Esophagus mucosa (tissue), 1 donor: ENCODE data around the gene PRB2. TPM values are rescaled to one million over a fixed set of nuclear protein-coding genes. Genes with fewer than 3 reads are reported as not detected.
"Not testable (repeated sequence)": the region's sequence is repeated elsewhere in the genome, so short reads cannot be mapped to it uniquely, and the experiment has no call there.

ENCODE experiments used
- ATAC-seq: fragments of 200-7000 bp; cut with Tn5 transposase; one replicate; pipeline ENCODE4 v1.9.1; 2020
- total RNA-seq: library from RNA; stranded (reverse); gene quantifications from one replicate; pipeline ENCODE4 v1.2.4, GENCODE V29; 2023
- donor health status: DM: yes; HTN: yes; CAD: no.

PRB2 gene
- not detected for total RNA-seq

DNA sequence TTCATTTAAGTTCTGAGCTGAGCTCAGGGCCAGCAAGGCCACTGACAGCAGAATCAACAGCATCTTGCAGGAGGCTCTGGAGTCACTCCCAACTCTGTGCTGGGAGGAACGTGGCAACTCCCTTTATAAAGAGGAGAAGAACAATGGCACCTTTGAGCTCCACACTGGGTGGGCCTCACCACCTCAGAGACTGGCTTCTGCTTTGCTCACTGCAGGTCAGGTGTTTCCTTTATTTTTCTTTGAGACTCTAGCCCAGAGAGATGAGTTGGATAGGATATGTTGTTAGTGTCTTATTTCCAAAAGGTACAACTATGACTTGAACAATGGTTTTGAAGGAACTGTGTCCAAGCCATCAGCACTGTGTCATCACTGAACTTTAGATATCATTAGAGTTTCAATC is at the start of gene PRB2:
Gene PRB2, minus strand, starts transcription at position 101 of the 400 bp plus-strand sequence. Its CDS starts 38 bp downstream, at position 63.
- ATAC-seq, result not testable (repeated sequence)

DNA sequence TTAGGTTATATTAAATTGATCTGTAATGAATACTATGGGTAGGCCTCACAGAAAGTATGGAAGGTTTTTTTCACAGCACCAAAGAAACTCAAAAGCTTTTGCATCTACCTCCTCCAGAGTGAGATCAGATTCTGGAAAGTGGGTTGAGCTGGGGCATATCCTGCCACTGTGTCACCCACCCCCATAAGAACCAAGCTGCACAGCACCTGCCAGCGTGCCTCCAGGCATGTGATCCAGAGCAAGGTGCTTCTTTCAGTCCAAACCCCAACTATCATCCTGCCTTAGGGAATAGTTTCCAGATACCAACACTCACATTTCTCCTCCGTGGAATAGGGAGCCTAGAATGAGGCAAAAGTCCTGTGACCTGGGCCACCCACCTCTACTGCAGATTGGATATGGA is 42.6 kb upstream of the PRB2 start:
- ATAC-seq, result no peak

DNA sequence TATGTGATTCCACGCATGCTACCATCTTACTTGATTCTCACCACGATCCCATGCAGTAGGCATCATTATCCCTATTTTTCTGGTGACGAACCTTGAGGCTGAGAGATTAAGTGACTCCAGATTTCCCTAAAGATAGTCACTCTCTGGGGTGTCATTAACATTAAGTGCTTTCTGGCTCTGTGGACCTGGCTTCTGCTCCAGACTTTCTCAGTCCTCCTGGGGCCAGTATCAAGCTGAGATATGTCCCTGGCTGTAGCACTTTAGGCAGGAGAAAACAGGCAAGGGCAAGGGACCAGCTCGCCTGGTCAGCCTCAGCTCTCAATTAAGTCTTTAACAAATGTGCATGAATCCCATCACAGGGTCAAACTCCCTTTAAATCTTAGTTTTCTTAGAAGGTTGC is 38.3 kb upstream of the PRB2 start:
- ATAC-seq, result no peak

GRCh38 chr12:11431486-11431885 is 36.1 kb upstream of the PRB2 start:
- no peak for ATAC-seq

DNA sequence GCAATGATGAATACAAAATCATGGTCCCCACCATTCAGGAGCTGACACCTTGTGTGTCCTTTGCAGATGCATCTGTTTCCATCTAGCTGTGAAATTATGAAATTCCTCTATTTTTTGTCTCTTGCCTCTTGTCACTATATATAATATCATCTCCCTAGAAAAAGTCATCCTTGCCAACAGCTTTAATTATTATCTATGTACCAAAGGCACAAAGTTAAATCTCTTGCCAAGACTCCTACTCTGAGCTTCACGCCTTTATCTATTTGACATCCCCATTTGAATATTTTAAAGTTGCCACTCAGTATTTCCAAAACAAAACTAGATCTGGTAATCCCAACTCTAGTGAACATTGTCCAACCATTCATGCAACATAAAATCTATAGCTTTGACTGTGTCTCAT is 32.0 kb upstream of the PRB2 start:
- ATAC-seq, result no peak

- ATAC-seq, result no peak
Observed at GRCh38 chr12:11412731-11413130, 17.4 kb upstream of the PRB2 start.

DNA sequence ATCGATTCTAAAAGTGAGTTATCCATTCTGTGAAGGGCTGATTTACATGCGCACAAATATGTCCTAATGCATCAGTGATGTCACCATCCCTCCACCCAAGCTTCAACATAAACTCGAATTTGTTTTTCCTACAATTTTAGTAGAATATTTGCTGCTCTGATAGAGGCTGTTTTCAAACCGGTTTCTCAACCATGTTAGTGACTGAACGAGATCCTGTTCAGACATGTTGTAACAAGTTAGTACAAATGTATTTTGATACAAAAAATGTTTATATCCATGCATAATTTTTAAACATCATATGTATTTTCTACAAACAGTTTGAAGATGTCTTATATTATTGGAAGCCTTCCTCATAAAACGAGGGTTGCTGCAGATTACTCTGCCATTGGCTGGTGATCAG is 12.7 kb upstream of the PRB2 start:
- ATAC-seq, result no peak

DNA sequence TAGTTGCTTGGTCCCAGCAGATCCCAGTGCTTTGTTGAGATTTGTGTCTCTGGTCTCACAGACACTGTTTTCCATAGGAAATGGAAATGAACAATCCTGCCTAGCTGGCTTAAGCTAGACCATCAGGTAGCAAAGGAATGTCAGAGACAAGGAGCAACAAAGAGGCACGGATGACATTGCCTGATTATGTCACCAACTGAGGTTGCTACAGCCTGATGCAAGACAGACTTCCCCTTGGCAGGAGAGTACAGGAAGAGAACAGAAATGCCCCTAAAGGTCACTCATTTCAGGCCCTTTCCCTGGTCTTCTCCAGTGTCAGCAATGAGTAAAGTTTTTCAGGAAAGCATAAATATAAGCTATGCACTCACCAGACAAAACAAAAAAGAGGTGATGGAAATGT is 2.0 kb upstream of the PRB2 start:
- ATAC-seq, result no peak

- not testable (repeated sequence) for ATAC-seq
Observed at GRCh38 chr12:11391456-11391855, 3.9 kb downstream of the PRB2 start.

- not testable (repeated sequence) for ATAC-seq
Observed at GRCh38 chr12:11377420-11377819, 17.9 kb downstream of the PRB2 start.

- ATAC-seq, result no peak
Observed at GRCh38 chr12:11361151-11361550, 34.2 kb downstream of the PRB2 start.

DNA sequence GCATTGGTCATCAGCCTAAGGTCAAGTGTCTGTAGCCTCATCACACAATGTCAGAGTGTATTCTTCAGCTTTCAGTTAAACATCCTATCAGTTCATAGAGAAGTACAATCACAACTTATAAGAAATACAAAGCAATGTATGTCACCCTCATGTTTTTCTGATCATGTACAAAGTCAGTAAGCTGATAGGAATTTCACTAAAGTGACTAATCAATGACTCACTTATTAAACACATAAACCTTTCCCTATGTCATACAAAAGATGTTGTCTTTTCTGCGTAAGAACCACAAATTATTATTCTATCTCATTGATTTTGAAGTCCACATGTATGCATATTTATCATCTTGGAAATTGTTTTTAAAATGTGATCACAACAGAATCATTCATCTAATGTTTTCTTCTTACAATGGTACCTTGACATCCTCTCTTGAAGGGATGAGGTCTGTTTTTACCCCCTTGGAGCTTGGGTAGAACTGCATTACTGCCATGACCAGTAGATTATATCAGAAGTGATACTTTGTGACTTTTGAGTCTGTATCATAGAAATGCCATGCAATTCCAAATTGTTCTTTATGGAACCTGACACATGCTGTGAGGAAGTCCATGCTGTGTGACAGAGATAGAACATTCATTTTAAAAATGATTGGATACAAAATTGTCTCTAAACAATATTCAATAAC is 35.0 kb downstream of the PRB2 start:
- not testable (repeated sequence) for ATAC-seq

GRCh38 chr12:11351736-11352135 is 43.6 kb downstream of the PRB2 start:
- not testable (repeated sequence) for ATAC-seq

- ATAC-seq, result no peak
Observed at GRCh38 chr12:11348439-11348838, 46.9 kb downstream of the PRB2 start.

- ATAC-seq, result no peak
Observed at GRCh38 chr12:11347810-11348209, 47.6 kb downstream of the PRB2 start.

DNA sequence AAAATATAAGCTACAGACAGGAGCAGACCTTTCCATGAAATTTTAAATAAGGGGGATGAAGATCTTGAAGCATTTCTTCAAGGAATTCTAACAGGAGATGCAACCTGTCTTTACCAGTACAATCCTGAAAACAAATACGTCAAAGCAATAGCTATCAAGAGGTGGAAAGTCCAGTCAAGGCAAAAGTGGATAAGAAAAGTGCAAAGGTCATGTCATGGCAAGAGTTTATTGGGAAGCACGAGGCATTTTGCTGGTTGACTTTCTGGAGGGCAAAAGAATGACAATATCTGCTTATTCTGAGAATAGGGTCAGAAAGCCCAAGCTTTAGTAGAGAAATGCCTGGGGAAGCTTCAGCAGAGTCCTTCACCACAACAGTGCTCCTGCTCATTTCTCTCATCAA is 50.9 kb downstream of the PRB2 start:
- no peak for ATAC-seq

Other genes with a start within 250 kb of the PRB2 start
- gene SMIM10L1, start 224.4 kb downstream of the PRB2 start, total RNA-seq, result 4.0 TPM
- gene TAS2R42, start 208.6 kb downstream of the PRB2 start, total RNA-seq, result not detected
- not detected for gene PRB3, start 125.9 kb downstream of the PRB2 start, total RNA-seq
- not detected for gene PRB4, start 85.1 kb downstream of the PRB2 start, total RNA-seq